HG02870 (cell line): ENCODE results near the gene ZNF385A.

Source experiments
- ATAC-seq: cut with Tn5 transposase; IDR thresholded peaks from one replicate; pipeline ENCODE4 v1.9.1; 2021; ENCODE audit warnings: mild to moderate bottlenecking, moderate library complexity; ENCODE audit not compliant: unreplicated experiment

The ZNF385A gene

DNA sequence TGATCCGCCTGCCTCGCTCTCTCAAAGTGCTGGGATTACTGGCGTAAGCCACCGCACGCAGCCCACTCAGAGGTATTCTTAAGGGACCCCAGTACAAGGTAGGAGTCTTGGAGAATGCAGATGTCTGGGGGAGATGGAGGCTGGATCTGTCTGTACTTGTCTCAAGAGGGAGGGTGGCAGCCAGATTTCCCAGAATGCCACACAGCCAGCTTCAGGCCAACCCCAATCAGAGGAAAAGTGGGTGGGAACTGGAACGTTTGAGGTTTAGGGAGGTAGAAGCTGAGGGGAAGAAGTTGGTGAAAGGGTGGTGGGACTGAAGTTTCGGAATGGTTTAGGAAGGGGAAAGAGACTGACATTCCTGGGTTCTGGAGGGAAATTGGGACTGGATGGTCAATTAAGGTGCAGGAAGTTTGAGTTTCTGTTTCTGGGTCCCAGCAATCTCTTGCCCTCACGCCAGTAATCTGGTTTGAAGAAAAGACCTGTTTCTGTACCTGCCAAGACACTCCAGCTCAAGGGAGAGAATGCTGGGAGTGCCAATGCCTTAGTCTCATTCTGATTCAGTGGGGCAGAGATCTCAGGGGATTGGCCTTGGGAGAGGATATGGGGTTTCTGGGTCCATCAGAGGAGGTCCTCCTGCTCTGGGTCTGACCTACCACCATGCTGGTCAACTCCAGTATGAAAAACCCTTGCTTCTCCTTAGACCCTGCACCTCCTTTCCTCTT, 8.1 kb upstream of the ZNF385A start:
- no peak for ATAC-seq

GRCh38 chr12:54390668-54391551, 6.4 kb upstream of the ZNF385A start:
- ATAC-seq, result no peak

DNA sequence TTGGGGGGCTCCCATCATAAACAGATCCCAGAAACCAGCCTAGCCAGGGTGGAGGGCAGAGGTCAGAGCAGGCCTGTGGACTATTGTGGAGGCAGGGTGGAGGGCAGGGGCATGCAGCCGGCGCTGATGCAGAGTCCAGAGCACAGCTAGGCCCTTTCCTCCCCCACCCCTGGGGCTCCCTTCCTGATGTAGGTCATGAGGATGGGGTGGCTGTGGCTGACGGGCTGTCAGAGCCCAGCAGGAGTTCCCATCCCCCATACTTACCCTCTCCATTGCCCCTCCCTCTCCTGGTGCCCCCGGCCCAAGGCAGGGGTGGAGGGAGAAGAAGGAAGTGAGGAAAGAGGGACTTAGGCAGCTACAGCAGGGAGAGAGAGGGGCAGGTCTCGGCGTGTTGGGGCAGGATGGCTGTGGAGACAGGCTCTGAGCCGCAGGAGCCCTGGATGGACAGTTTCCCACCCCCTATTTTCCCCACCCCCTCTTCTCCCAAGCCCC, 5.7 kb upstream of the ZNF385A start:
- no peak for ATAC-seq

DNA sequence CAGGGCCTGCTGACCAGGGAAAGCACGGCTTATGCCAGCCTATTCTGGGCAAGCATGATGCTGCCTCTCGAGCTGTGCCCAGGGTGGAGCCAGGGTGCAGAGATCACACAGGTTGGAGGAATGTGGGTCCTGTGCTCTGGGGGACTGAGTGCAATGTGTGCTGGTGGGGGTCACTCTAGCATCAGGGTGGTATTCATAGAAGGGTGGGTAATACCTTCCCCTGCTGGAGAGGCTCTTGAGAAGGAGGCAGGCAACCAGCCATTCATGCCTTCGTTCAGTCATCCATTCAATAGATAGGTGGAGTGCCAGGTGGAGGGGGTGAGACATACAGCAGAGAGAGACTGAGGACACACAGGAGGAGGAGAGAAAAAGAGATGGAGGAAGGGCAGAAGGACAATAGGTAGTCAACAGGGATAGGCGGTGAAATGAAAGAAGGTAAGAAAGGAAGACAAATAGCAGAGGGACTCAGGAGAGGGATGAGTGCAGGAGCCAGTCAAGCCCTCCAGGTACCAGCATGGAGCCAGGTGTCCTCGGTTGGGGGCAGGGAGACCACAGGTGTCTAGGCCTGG, 5.2 kb upstream of the ZNF385A start:
- no peak for ATAC-seq

DNA sequence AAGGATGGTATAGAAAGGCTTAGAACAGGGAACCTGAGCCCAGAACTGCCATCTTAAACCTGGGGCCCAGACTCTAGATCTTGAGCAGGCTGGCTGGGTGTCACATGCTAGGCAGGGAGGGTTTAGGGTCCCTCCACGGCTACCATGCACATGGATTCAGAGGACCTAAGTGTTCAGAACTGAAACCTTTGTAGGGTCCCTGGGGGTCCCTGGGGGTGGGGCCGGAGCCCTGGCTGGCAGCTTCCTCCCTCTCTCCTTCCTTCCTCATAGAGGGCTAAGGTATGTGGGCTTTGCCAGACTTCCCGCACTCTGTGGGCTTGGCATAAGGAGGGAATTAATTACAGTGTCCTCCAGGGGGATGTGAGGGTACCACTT, 4.6 kb upstream of the ZNF385A start:
- no peak for ATAC-seq

GRCh38 chr12:54388237-54389133, 4.0 kb upstream of the ZNF385A start:
- no peak for ATAC-seq

GRCh38 chr12:54387114-54387467, 2.6 kb upstream of the ZNF385A start:
- ATAC-seq, result no peak

GRCh38 chr12:54386403-54387113, 2.0 kb upstream of the ZNF385A start:
- ATAC-seq, result no peak

GRCh38 chr12:54385251-54385914, 850 bp upstream of the ZNF385A start:
- peak; percentile 68 for ATAC-seq

DNA sequence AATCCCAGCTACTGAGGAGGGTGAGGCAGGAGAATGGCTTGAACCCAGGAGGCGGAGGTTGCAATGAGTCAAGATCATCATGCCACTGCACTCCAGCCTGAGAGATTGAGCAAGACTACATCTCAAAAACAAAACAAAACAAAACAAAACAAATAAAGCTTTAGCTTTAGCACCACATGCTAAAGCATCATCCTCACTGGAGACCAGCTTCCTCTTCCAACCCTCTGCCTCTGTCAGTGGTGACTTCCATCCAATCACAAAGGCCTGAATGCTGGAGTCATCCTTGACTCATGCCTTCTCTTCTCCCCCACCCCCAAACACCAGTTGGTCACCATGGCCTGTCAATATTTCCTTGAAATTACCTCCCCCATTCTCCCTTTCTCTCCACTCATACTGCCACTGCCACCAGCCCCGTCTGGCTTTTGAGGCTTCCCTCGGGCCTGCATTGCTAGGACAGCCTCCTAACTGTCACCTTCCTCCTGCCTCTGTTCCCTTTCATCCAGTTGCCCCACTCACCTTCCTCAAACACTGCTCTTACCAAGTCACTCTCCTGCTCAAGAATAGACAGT, 1.4 kb downstream of the ZNF385A start:
- no peak for ATAC-seq

- no peak for ATAC-seq
These were observed 3.4 kb downstream of the ZNF385A start for GRCh38 chr12:54381136-54381535.

GRCh38 chr12:54379398-54380201, 4.9 kb downstream of the ZNF385A start:
- peak; percentile 60 for ATAC-seq

DNA sequence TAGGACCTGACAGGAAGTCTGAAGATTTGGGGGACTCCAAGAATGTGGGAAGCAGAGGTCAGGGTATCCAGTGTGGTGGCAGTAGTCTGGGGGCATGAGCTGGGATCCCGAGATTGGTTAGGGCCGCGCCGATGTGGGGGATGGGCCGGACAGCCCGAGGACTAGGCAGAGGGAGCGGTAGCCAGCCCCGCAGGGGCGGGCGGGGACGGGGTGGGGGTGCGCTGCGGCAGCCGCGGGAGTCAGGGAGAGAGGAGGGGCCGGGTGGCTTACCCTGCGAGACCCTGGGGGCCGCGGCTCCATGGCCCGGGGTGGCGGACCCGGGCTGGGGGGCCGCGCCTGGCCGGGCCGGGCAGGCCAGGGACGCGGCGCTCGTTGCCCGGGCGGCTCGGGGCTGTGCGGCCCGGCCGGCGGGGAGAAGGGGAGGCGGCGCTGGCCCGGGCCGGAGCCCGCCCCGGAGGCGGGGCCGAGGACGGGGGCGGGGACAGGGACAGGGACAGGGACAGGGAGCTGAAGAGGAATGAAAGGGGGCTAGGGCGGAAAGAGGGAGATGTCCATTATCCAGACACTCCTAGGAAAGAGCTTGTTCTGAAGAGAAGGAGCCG, 5.6 kb downstream of the ZNF385A start:
- no peak for ATAC-seq

DNA sequence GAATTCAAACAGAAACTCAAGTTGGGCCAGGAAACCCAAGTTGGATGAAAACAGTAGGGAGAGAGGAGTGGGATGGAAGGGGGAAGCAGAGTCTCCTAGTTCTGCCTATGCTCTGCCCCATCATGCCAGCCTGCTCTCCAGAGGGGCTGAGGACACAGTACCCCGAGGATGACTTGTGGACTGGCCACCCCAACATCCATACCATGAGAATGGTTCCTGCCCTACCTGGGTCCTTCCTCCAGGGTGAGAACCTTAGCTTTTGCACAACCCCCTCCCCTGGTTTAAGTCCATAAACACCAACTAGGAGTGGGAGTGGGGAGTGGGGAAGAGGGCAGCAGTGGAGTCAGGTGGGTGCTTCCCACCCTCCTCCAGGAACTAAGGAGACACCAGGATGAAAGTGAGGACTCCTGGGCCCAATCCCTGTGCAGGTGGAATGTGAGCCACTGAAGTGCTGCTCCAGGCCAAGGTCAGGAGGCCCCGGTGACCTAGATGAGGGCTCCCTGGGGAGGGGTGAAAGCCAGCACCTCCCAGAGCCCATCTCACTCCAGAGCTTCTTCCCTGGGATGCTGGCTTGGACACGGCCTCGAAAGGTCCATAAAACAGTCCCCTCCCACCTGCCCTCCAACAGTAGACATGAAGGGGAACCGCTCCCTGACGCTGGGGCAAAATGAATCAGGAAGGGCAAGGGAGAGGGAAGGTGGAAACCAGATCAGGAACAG, 6.6 kb downstream of the ZNF385A start:
- ATAC-seq, result no peak

DNA sequence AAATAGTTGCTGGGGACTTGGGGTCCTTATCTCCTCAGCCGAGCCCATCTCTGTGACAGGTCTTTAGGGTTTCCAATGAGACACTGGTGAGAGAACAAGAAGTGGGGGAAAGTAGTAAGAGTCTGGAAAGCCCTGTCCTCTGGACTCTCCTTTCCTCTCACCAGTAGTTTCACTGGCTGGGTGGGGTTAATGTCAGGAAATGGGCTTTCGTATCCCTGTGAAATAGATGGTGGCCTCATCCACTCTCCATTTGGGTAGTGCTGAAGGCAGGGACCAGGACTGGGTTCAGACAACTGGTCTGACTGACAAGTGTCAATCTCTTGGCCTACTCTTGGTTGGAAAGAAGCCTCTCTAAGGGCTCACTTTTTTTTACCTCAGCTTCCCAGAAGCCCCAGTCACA, 7.5 kb downstream of the ZNF385A start:
- no peak for ATAC-seq

GRCh38 chr12:54376596-54376995, 7.9 kb downstream of the ZNF385A start:
- ATAC-seq, result no peak

GRCh38 chr12:54375259-54375579, 9.3 kb downstream of the ZNF385A start:
- ATAC-seq, result no peak
